ENCODE measurements around the gene NOTO. TPM values are rescaled to one million over a fixed set of nuclear protein-coding genes. Genes with fewer than 3 reads are reported as not detected.

Gene NOTO
- polyA plus RNA-seq, 1 donor (not counting 4 experiments of a cell fraction or from before 2014, with no cell fraction given): not detected

DNA sequence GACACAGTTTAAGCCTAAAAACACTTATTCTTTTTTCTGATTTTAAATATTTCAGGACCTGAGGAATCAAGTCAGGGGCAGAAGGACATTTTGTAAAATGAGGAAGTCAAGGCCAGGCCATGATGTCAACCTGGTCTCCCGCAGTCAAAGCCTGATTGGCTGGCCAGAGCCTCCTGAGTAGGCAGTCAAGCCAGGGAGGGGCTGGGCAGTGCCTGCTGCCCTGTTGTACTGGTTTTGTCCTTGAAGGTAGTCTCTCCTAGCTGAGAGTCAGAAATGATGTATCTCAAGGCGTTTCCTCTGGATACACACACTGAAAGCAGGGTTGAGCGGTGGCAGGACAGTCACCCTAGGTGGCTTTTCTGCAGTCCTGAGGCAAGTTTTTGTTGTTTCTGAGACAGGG is 51.5 kb downstream of the NOTO start:
- DNase-seq (ENCODE audit: low read depth, low spot score) (no peak), FAIRE-seq (peak; percentile 64)
- no peak overlapping the region for H2AFZ ChIP-seq (ENCODE audit: control insufficient read depth, low read length)
- H3K27ac ChIP-seq (ENCODE audit: control insufficient read depth, insufficient read depth, low read length): no peak overlapping the region
- no peaks in the 10 kb centered on the region for H3K27me3 ChIP-seq (ENCODE audit: control insufficient read depth, extremely low read depth, insufficient read depth, low read length)
- peaks cover 26 to 47% of the 10 kb centered on the region in 2 experiments for H3K36me3 ChIP-seq (ENCODE audit: control insufficient read depth in 2 of 2, extremely low read depth in 1 of 2, insufficient read depth in 2 of 2, low read length in 2 of 2)
- H3K4me1 ChIP-seq (ENCODE audit: control insufficient read depth, extremely low read depth, insufficient read depth, low read length): peaks cover 26% of the 10 kb centered on the region
- no peak for TF ChIP-seq CTCF (optimal IDR thresholded peaks at IDR 0.05 in 1 of 3, IDR thresholded peaks at IDR 0.05 in 1 of 3, conservative IDR thresholded peaks at IDR 0.05 in 1 of 3; ENCODE audit: extremely low read depth in 1 of 3, insufficient read depth in 2 of 3, low read length in 3 of 3)
- no peak for TF ChIP-seq EZH2 (IDR thresholded peaks at IDR 0.05; ENCODE audit: low read length)
- H3K9me3 ChIP-seq (ENCODE audit: control insufficient read depth, low read depth, low read length): no peaks in the 10 kb centered on the region
- H3K4me2 ChIP-seq (ENCODE audit: control insufficient read depth, extremely low read depth, insufficient read depth, low read depth, low read length): no peak overlapping the region
- no peak overlapping the region for H3K9ac ChIP-seq (ENCODE audit: control insufficient read depth, extremely low read depth, insufficient read depth, low read length)
- H3K9me1 ChIP-seq (ENCODE audit: control insufficient read depth, extremely low read depth, insufficient read depth, low read length): peaks cover 5% of the 10 kb centered on the region
- dilution Hi-C loops (cut with MboI; ENCODE audit: extremely low pct_ligation_motif_present, low sequenced_read_pairs): no loop called here
- peaks cover 2% of the 10 kb centered on the region for H4K20me1 ChIP-seq (ENCODE audit: control insufficient read depth, extremely low read depth, insufficient read depth, low read length)
- no peak overlapping the region for H3K4me3 ChIP-seq (ENCODE audit: control insufficient read depth in 2 of 3, extremely low read depth in 1 of 3, insufficient read depth in 2 of 3, low read depth in 1 of 3, low read length in 3 of 3)
- no peaks in the 10 kb centered on the region for H3K79me2 ChIP-seq (ENCODE audit: control insufficient read depth, insufficient read depth, low read length)

DNA sequence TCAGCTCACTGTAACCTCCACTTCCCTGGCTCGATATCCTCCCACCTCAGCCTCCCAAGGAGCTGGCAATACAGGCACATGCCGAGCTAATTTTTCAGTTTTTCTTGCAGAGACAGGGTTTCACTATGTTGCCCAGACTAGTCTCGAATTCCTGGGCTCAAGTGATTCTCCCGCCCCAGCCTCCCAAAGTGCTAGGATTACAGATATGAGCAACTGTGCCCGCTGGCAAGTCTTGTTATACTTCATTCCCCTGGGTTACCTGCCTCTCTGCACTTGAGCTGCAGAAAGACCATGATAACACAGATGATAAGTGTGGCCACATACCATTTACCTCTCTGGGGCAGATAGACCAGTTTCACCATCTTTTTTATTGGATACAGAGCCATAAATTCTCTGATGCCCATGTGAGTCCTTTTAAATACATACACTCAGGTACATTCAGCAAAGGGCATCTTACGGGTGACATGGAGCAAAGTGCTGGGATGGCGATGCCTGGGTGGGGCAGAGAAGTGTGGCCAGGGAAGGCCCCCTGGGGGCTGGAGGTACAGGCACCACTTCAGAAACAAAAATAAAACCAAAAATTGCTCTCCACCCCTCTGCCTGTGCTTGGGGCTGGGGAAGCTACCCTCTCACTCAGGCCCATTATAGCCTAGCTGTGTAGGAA is 52.1 kb downstream of the NOTO start:
- no peak for FAIRE-seq
- H4K20me1 ChIP-seq (ENCODE audit: control insufficient read depth, extremely low read depth, insufficient read depth, low read length): no peaks in the 10 kb centered on the region
- H3K4me3 ChIP-seq (ENCODE audit: control insufficient read depth in 2 of 3, extremely low read depth in 1 of 3, insufficient read depth in 2 of 3, low read depth in 1 of 3, low read length in 3 of 3): no peak overlapping the region
- no peaks in the 10 kb centered on the region for H3K9me3 ChIP-seq (ENCODE audit: control insufficient read depth, low read depth, low read length)
- peaks cover 26% of the 10 kb centered on the region for H3K4me1 ChIP-seq (ENCODE audit: control insufficient read depth, extremely low read depth, insufficient read depth, low read length)
- no peak for DNase-seq (ENCODE audit: low read depth, low spot score)
- no peak overlapping the region for H2AFZ ChIP-seq (ENCODE audit: control insufficient read depth, low read length)
- H3K27me3 ChIP-seq (ENCODE audit: control insufficient read depth, extremely low read depth, insufficient read depth, low read length): no peaks in the 10 kb centered on the region
- no peak overlapping the region for H3K4me2 ChIP-seq (ENCODE audit: control insufficient read depth, extremely low read depth, insufficient read depth, low read depth, low read length)
- H3K27ac ChIP-seq (ENCODE audit: control insufficient read depth, insufficient read depth, low read length): no peak overlapping the region
- dilution Hi-C loops (cut with MboI; ENCODE audit: extremely low pct_ligation_motif_present, low sequenced_read_pairs): no loop called here
- H3K9ac ChIP-seq (ENCODE audit: control insufficient read depth, extremely low read depth, insufficient read depth, low read length): no peak overlapping the region
- peaks cover 5% of the 10 kb centered on the region for H3K9me1 ChIP-seq (ENCODE audit: control insufficient read depth, extremely low read depth, insufficient read depth, low read length)
- TF ChIP-seq CTCF (optimal IDR thresholded peaks at IDR 0.05 in 1 of 3, IDR thresholded peaks at IDR 0.05 in 1 of 3, conservative IDR thresholded peaks at IDR 0.05 in 1 of 3; ENCODE audit: extremely low read depth in 1 of 3, insufficient read depth in 2 of 3, low read length in 3 of 3): no peak
- no peak for TF ChIP-seq EZH2 (IDR thresholded peaks at IDR 0.05; ENCODE audit: low read length)
- H3K79me2 ChIP-seq (ENCODE audit: control insufficient read depth, insufficient read depth, low read length): no peaks in the 10 kb centered on the region
- peaks cover 25 to 41% of the 10 kb centered on the region in 2 experiments for H3K36me3 ChIP-seq (ENCODE audit: control insufficient read depth in 2 of 2, extremely low read depth in 1 of 2, insufficient read depth in 2 of 2, low read length in 2 of 2)
